GM12891 (cell line): ENCODE results near the gene VAV2.

Experiments
- PAX5 ChIP-seq: IDR thresholded peaks from 2 replicates; pipeline ENCODE4 v1.6.1; 2011; ENCODE audit warnings: low read length, moderate library complexity, mild to moderate bottlenecking; ENCODE audit not compliant: insufficient read depth, severe bottlenecking
- POLR2A ChIP-seq: IDR thresholded peaks from 2 replicates; pipeline ENCODE4 v1.6.1; 2011; ENCODE audit warnings: low read depth, low read length, control low read depth
- POLR2AphosphoS5 ChIP-seq: IDR thresholded peaks from 2 replicates; pipeline ENCODE4 v1.6.1; 2011; ENCODE audit warnings: low read depth, low read length, control low read depth
- TAF1 ChIP-seq: IDR thresholded peaks from 2 replicates; pipeline ENCODE4 v1.6.1; 2011; ENCODE audit warnings: low read depth, low read length, control low read depth

- no peak for TF ChIP-seq POLR2A
- no peak for TF ChIP-seq POLR2AphosphoS5
- TF ChIP-seq PAX5: no peak
- TF ChIP-seq TAF1: no peak
These were observed 190.4 kb downstream of the VAV2 start for GRCh38 chr9:133801739-133802138.
